Left lung (tissue), 14 donors: ENCODE data around the gene CACNB4. TPM values are rescaled to one million over a fixed set of nuclear protein-coding genes. Genes with fewer than 3 reads are reported as not detected.

Experiments used
- ATAC-seq: fragments of 200-7000 bp; cut with Tn5 transposase; one replicate; pipeline ENCODE4 v1.9.1; 2020; ENCODE audit warnings: moderate library complexity
- DNase-seq, 4 donors: peaks; one replicate each; pipeline ENCODE4 v3.0.0-alpha.2; 2013 to 2020
- H3K27ac ChIP-seq, 2 donors: fragments of 200-600 bp; sonication (generic) in 1 of 2; one replicate each; pipeline versions ENCODE4 v1.5.0 to v1.8.0; 2020 to 2021
- H3K27me3 ChIP-seq, 2 donors: fragments of 200-600 bp; sonication (generic) in 1 of 2; one replicate each; pipeline versions ENCODE4 v1.5.0 to v1.8.0; 2020 to 2021
- H3K36me3 ChIP-seq, 2 donors: fragments of 200-600 bp; sonication (generic) in 1 of 2; one replicate each; pipeline versions ENCODE4 v1.5.0 to v1.8.0; 2020 to 2021
- H3K4me1 ChIP-seq, 2 donors: fragments of 200-600 bp; one replicate each; pipeline ENCODE4 v1.8.0; 2021
- H3K4me3 ChIP-seq, 2 donors: fragments of 200-600 bp; sonication (generic) in 1 of 2; one replicate each; pipeline versions ENCODE4 v1.5.0 to v1.8.0; 2020 to 2021; ENCODE audit warnings: mild to moderate bottlenecking in 1 of 2
- H3K9me3 ChIP-seq, 2 donors: fragments of 200-600 bp; sonication (generic) in 1 of 2; one replicate each; pipeline versions ENCODE4 v1.5.0 to v1.8.0; 2020 to 2021
- intact Hi-C, 2 donors: fragments of 100-400 bp; cut with DNase I; formaldehyde crosslinking; loops; one replicate each; pipeline versions ENCODE4 v1.11.2 to v1.14.2; 2022
- long read RNA-seq, 12 donors: library from polyadenylated mRNA in 2 of 12; unstranded in 2 of 12; transcript quantifications; one replicate each; pipeline ENCODE4 v2.0.0 and lab custom pipeline, GENCODE V29; 2019 to 2026
- polyA plus RNA-seq, 6 donors: library from polyadenylated mRNA; unstranded; fragments of 120-200 nt; gene quantifications; one replicate each; pipeline ENCODE4 v1.2.1, GENCODE V29; 2013; ENCODE audit not compliant: insufficient read length in 6 of 6
- total RNA-seq, 2 donors: library from RNA; stranded (reverse); fragmentation: NEBNext Ultra II Directional; extraction: Animal tissue kit (Norgen Biotek cat#: 25700); gene quantifications; one replicate each; pipeline ENCODE4 v1.2.1, GENCODE V29; 2021
- TF ChIP-seq, protein P1 (sequence below), 2 donors: fragments of 200-600 bp; sonication (generic) in 1 of 2; IDR thresholded peaks; one replicate each; pipeline versions ENCODE4 v1.5.0 to v1.8.0; 2021; ENCODE audit warnings: antibody characterized with exemption in 2 of 2
- donor health status: DM: no; HTN: yes; CAD: no.
- donor health status: DM: no; HTN: no; CAD: no.

CACNB4 gene
- total RNA-seq, result 1 to 10 TPM; 6.8 to 7.8 TPM
- polyA plus RNA-seq, result 10 to 100 TPM in 3 of 6 donors, 1 to 10 TPM in 3; 5.9 to 11.2 (median 9.8) TPM
- long read RNA-seq, donor 1, full-length matches to known transcripts, result 3 of 3 reads
- long read RNA-seq, donor 1, partial matches to known transcripts, result 0 of 3 reads
- long read RNA-seq, donor 1, other reads (novel, unspliced or antisense), result 0 of 3 reads
- long read RNA-seq, donor 2, full-length matches to known transcripts, result 2 of 2 reads
- long read RNA-seq, donor 2, partial matches to known transcripts, result 0 of 2 reads
- long read RNA-seq, donor 2, other reads (novel, unspliced or antisense), result 0 of 2 reads
- long read RNA-seq, donor 3, partial matches to known transcripts, result 0 of 1 reads
- long read RNA-seq, donor 3, other reads (novel, unspliced or antisense), result 0 of 1 reads
- long read RNA-seq, donor 4, partial matches to known transcripts, result 0 of 1 reads
- long read RNA-seq, donor 4, other reads (novel, unspliced or antisense), result 1 of 1 reads
- long read RNA-seq, donor 5, full-length matches to known transcripts, result 1 of 1 reads
- long read RNA-seq, donor 5, partial matches to known transcripts, result 0 of 1 reads
- long read RNA-seq, donor 5, other reads (novel, unspliced or antisense), result 0 of 1 reads
- long read RNA-seq, donor 6, full-length matches to known transcripts, result 3 of 3 reads
- long read RNA-seq, donor 6, partial matches to known transcripts, result 0 of 3 reads
- long read RNA-seq, donor 6, other reads (novel, unspliced or antisense), result 0 of 3 reads
- long read RNA-seq, donor 7, result 0 reads
- long read RNA-seq, donor 8, full-length matches to known transcripts, result 2 of 2 reads
- long read RNA-seq, donor 8, partial matches to known transcripts, result 0 of 2 reads
- long read RNA-seq, donor 8, other reads (novel, unspliced or antisense), result 0 of 2 reads
- long read RNA-seq, donor 9, result 0 reads
- long read RNA-seq, donor 10, partial matches to known transcripts, result 0 of 1 reads
- long read RNA-seq, donor 10, other reads (novel, unspliced or antisense), result 1 of 1 reads
- long read RNA-seq, donor 11, full-length matches to known transcripts, result 7 of 7 reads
- long read RNA-seq, donor 11, partial matches to known transcripts, result 0 of 7 reads
- long read RNA-seq, donor 11, other reads (novel, unspliced or antisense), result 0 of 7 reads
- long read RNA-seq, donor 12, full-length matches to known transcripts, result 3 of 3 reads
- long read RNA-seq, donor 12, partial matches to known transcripts, result 0 of 3 reads
- long read RNA-seq, donor 12, other reads (novel, unspliced or antisense), result 0 of 3 reads

DNA sequence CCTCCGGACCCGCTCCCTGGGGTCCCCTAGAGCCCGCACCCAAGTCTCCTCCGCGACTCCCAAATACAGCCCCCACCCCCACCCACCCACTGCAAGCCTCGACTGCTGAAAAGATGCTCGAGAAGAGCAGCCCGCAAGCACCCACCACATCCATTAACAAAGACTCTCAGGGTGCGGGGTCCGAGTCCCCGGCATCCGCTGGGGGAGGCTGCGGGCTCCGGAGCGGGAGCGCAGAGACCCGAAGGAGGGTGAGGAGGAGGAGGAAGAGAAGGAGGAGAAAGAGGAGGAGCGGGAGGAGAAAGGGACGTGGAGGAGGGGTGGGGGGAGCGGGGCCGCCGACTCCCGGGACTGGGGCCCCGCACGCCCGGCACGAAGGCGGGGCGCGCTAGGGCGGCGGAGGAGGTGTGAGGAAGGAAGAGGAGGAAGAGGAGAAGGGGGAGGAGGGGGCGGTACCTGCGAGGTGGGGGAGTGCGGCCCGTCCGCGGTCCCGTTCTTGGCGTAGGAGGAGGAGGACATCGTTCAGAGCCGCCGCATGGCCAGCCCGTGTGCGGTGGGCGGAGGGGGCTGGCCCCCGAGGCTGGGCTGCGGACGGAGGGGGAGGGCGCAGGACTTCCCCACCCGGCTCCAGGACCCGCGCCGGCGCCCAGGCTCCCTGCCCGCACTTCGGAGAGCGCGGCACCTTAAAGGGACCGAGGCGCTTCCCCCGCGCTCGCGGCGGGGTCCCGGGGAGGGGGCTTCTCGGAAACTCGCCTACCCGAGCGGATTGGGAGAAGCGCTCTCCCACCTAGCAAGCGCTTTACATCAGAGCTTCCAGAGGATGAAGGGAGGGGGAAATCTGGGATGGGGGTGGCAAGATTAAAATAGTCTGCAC, at the start of gene CACNB4:
CACNB4 (minus strand) TSS at position 549 of the 871 bp plus-strand sequence.
- DNase-seq (peak; percentile 19 to 87 (median 32)), ATAC-seq (peak; percentile 69)
- peak within 1 kb of the TSS; percentile 51 to 59 for H3K4me3 ChIP-seq
- intact Hi-C loops, result no loop called here
- H3K27me3 ChIP-seq, result peaks cover 16 to 46% of the 10 kb centered on the region in 2 donors
- no peaks in the 10 kb centered on the region for H3K36me3 ChIP-seq
- peak within 1 kb of the TSS in 1 of 2 donors; percentile 7 for H3K27ac ChIP-seq
- TF ChIP-seq, protein P1, sequence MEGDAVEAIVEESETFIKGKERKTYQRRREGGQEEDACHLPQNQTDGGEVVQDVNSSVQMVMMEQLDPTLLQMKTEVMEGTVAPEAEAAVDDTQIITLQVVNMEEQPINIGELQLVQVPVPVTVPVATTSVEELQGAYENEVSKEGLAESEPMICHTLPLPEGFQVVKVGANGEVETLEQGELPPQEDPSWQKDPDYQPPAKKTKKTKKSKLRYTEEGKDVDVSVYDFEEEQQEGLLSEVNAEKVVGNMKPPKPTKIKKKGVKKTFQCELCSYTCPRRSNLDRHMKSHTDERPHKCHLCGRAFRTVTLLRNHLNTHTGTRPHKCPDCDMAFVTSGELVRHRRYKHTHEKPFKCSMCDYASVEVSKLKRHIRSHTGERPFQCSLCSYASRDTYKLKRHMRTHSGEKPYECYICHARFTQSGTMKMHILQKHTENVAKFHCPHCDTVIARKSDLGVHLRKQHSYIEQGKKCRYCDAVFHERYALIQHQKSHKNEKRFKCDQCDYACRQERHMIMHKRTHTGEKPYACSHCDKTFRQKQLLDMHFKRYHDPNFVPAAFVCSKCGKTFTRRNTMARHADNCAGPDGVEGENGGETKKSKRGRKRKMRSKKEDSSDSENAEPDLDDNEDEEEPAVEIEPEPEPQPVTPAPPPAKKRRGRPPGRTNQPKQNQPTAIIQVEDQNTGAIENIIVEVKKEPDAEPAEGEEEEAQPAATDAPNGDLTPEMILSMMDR (IDR thresholded peaks at IDR 0.05), result no peak
- H3K4me1 ChIP-seq, result peaks cover 0 to 25% of the 10 kb centered on the region in 2 donors
- H3K9me3 ChIP-seq, result no peaks in the 10 kb centered on the region

DNA sequence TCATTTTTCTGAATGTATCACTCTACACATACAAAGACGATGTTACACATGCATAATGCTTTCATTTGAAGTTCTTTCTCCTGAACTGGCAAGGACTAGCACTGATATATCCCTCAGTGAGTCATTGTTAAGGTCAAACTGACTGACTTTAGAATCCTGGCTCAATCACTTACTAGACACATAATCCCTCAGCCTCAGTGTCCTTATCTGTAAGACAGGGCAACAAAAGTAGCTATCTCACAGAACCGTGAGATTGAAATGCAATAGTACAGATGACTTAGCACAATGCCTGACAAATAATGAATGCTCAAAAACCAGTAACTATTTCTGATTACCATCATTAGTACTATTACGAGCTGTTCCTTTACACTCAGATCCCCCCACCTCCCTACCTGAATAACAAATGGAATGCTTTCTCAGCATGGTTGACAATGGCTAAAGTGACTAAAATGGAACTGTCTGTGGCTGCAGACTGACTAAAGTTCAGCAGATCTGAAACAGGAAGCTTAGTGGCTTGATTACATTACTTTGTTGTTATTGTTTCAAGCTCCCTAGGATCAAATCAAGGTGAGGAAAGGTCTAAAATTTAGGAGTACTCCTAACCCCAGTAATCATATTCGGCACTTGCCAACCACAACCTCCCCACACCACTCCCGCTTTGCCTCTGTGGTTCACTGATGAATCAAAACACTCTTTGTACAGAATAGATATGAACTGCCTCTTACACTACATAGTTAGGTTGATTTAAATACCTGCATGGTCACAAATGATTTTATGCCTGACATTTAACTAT, 35.8 kb upstream of the CACNB4 start:
- Histone ChIP-seq H3K4me3 (no peak overlapping the region), H3K4me1 (peaks cover 0 to 7% of the 10 kb centered on the region in 2 donors), H3K27me3 (no peaks in the 10 kb centered on the region), H3K9me3 (no peaks in the 10 kb centered on the region), H3K36me3 (peaks cover 0 to 17% of the 10 kb centered on the region in 2 donors), H3K27ac (no peak overlapping the region)
- intact Hi-C loops, result no loop called here
- ATAC-seq (no peak), DNase-seq (no peak)
- TF ChIP-seq, protein P1 (IDR thresholded peaks at IDR 0.05), result no peak

DNA sequence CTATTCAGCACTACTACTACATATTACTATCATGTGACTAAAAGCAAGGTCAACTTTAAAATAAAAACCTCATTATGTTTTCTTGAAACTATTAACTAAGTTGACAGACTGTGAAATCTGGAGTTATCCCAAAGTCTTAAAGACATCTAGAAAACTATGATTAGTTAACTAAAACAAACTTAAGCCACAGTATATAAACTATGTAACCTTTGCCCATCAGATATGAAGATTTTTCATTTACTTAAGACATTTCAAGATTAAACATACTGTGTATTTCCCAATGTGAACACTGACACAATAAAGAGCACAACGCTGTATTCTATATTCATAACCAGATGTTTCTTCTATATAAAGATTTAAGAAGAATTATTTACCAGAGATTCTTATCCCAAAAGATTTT, 33.5 kb upstream of the CACNB4 start:
- peak in 2 of 4 donors; percentile 72 to 80 for DNase-seq
- ATAC-seq, result no peak
- H3K4me3 ChIP-seq, result no peak overlapping the region
- H3K36me3 ChIP-seq, result peaks cover 0 to 23% of the 10 kb centered on the region in 2 donors
- no peak overlapping the region for H3K27ac ChIP-seq
- TF ChIP-seq, protein P1 (IDR thresholded peaks at IDR 0.05), result no peak
- H3K9me3 ChIP-seq, result no peaks in the 10 kb centered on the region
- peaks cover 0 to 7% of the 10 kb centered on the region in 2 donors for H3K4me1 ChIP-seq
- no peaks in the 10 kb centered on the region for H3K27me3 ChIP-seq
- intact Hi-C loops, result no loop called here

DNA sequence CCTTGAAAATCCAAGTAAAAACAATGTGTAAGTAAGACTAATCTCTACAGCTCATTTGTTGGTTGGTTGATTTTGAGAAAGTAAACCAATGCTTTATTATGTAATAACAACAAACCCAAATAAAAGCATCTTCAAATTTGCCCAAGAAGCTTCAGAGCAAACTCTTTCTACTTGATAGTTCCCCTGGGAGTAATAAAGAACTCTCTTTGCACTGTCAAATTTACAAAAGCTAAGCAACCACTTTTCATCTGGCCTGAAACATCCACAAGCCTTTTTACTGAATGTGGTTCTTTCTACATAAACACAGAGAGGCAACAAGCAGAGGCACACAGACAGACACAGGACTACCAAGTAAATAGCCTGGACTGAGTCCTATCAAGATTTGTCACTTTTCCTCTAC, 28.8 kb upstream of the CACNB4 start:
- H3K4me3 ChIP-seq, result no peak overlapping the region
- no peak overlapping the region for H3K27ac ChIP-seq
- H3K4me1 ChIP-seq, result no peaks in the 10 kb centered on the region
- H3K36me3 ChIP-seq, result peaks cover 0 to 42% of the 10 kb centered on the region in 2 donors
- no peaks in the 10 kb centered on the region for H3K27me3 ChIP-seq
- H3K9me3 ChIP-seq, result no peaks in the 10 kb centered on the region
- intact Hi-C loops, result no loop called here
- no peak for DNase-seq
- ATAC-seq, result no peak
- TF ChIP-seq, protein P1 (IDR thresholded peaks at IDR 0.05), result no peak
